NCI-H510A (cell line): ENCODE results near the gene OR2G2.

ENCODE experiments used
- DNase-seq: peaks from one replicate; lab custom pipeline; 2025; lab: John Stamatoyannopoulos, UW

The OR2G2 gene

GRCh38 chr1:247588060-247588459, at the start of gene OR2G2:
TSS of gene OR2G2 (plus strand) at chr1:247588360. CDS start at chr1:247588360, 0 bp downstream.
- no peak for DNase-seq

- no peak for DNase-seq
Observed at GRCh38 chr1:247538561-247538960, 49.6 kb upstream of the OR2G2 start.

DNA sequence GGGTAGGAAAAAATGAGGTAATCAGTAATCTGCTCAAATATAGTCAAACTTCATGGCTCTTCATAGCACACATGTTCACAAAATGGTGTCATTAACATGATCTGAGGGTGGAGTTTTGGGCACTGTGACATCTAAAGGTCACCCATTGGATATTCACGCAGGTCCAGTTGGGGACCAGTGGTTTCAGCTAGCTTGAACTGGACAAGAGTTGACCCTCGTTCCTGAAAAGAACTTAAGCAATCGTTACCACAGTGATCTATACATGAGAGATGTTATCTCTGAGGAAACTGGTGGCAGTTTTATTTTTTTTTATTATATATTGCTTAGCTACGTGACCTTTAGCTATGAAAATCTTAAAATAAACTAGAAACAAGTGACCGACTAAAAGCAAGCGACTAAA, 48.9 kb upstream of the OR2G2 start:
- no peak for DNase-seq

- DNase-seq: no peak
Observed at GRCh38 chr1:247540581-247540980, 47.6 kb upstream of the OR2G2 start.

GRCh38 chr1:247542811-247543210, 45.3 kb upstream of the OR2G2 start:
- DNase-seq: no peak

- no peak for DNase-seq
Observed at GRCh38 chr1:247548092-247548491, 40.1 kb upstream of the OR2G2 start.

DNA sequence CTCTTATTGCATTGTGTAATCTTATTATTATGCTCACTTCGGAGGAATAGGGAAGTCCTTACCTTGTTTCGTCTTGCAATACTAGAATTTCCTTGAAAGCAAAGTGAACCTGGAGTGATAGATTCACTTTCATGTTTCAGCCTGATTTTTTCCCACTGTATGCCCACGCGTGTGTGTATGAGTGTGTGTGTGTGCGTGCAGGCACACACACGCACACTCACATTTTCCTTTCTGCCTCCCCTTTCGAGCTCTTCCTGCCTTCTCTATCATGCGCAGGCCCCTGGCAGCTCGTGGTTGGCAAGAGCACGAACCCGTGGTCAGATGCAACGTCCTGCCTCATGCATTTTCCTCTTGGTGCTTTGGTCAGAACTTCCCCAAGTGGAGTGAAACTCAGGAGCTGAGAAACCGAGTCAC, 39.4 kb upstream of the OR2G2 start, which contains the start of gene GCSAML:
Gene GCSAML (plus strand): TSS at position 366 of the 414 bp plus-strand sequence. CDS start 58 bp downstream, outside the sequence.
- no peak for DNase-seq

DNA sequence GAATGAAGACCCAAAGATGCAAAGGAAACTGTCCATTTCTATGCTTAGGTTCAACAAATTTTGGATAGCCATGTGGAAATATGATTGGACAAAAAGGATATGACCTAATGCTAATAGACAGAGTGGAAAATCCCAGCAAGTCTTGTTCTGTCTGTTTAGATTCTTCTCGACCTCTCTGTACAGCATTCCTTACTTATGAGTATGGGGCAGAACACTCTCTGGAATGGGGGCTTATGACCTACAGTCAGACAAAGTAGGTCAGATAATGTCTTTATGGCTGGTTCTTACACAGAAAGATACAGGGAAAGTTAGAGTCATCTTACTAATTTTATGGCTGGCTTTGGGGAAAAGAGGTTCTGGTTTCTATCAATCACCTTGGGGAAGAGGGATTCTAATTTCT, 36.4 kb upstream of the OR2G2 start:
- no peak for DNase-seq

DNA sequence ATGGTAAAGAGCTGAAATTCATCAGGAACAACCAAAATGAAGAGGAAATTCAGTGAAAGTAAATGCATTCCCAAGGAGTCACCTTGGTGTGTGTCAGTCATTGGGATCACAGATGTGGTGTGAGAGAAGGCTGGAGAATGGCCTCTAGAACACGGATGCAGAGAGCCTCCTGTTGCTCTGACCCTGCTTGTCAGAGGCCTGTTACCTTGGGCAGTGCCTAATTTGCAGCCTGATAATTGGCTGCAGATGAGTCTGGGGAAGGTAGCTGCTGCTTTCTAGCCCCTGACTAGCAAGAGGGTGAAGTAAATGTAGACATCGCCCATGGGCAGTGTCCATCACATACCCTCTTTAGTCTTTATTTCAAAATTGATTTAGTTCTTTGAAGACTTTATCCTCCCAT, 35.9 kb upstream of the OR2G2 start:
- no peak for DNase-seq

DNA sequence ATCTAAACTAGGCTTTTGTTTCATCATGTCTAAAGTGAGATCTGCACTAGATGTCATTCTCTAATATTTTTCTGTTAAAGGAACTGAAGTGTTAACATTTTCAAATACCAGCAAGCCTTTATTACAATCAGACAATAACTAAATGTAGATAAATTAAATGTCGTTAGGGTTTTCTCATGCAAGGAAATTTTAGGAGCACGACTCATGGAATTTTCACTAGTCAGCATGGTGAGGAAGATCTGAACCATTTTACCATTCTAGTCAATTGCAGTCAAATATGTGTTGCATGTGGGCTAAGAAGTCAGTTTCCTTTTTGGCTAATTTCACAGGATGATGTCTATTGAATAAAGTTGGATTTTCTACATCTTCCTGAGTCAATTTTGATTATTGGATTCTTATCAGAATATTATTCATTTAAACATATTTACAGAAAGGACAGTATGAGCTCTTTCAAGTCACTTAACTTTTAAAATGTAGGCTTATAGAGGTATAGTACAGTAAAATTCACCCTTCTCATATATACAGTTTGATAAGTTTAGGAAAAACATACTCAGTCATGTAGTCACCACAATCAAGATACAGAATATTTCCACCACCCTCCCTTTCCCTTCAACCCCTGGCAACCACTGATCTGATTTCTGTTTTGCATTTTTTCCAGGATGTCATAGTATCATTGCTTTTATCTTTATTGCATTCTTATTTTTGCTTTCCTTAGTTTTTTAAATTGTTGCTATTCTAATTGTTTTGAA, 30.1 kb upstream of the OR2G2 start:
- no peak for DNase-seq

GRCh38 chr1:247561711-247562110, 26.4 kb upstream of the OR2G2 start:
- no peak for DNase-seq

DNA sequence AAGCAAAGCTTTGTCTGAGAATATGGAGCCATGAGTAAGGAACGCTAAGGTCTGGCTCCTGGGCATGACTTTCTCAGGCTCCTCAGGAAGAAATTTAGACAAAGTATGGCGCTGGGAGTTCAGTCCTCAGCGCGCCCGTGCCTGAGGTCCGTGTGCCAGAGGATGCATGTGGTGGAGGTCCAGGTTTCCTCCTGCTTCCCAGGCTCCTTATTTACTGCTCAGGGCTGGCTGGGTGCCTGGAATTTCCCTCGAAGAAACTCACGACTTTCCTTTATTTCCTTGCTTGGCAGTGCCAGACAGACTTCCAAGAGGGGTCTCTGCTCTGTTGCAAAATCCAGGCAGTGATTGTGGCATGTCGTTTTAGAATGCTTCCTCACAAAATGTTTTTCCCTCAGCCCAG, 26.0 kb upstream of the OR2G2 start:
- DNase-seq: no peak

DNA sequence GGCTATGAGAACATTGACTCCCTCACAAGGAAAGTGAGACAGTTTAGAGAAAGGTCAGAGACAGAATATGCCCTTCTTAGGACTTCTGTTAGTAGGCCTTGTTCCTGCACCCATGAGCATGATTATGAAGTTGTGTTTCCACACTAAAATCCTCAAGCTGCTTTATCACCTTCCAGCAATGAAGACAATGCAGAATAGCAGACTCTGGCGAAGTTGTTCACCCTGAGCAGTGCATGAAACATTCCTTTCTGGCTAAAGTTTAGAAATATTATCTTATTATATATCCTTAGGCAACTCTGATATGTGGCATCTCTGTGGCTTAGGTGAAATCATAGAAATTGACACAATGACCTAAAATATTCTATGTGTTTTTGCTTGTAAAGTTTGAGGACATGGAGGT, 13.9 kb upstream of the OR2G2 start:
- no peak for DNase-seq

DNA sequence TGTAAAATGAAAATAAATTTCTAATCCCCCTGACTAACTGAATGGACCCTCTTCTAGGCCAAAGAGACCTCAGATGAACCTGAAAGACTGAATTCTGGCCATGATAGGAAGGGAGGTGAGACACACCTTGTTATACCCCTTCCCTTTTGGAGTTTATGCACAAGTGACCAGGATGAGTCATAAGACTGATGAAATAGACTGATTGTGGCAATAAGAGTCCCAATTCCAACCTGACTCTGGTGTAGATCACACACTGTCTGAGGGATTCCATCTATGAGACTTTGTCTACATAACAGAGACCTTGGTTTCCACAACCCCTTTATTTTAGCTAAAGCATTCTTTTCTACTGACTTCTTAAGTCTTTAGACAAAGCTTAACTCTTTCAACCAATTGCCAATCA, 13.5 kb upstream of the OR2G2 start:
- DNase-seq: no peak

DNA sequence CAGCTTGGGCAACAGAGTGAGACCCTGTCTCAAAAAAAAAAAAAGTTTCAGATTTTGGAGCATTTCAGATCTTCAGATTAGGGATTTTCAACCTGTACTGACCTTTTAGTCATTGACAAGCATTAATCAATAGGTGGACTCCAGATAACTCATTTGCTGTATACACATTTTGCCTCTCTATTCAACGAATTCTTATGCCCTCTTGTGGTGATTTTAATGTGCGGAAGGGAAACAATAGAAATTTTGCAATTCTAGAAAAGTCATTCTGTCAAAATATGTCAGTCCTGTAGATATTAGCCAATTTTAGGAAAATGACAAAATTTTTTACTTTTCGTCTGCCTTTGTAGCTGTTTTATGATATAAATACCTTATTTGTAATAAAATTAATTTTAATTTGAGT, 11.6 kb upstream of the OR2G2 start:
- DNase-seq: no peak

- no peak for DNase-seq
Observed at GRCh38 chr1:247578946-247579460, 9.2 kb upstream of the OR2G2 start.

DNA sequence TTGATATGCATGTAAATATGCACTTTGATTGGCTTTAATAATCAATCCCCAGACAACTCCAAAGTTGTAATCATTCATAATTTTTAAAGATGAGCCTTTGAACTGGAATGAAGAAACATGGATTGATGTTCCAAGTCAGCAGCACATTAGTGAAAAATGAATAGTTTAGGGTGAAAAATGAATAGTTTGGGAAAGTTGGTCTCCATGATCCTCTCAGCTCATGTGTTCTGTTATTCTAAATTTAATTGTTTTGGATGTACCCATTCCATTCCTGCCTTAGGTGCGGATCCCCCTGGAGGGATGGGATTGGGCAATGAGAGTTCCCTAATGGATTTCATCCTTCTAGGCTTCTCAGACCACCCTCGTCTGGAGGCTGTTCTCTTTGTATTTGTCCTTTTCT, 17.1 kb downstream of the OR2G2 start, which contains the start of gene OR2G3:
Gene OR2G3 (plus strand): TSS at position 301 of the 400 bp plus-strand sequence. CDS start 0 bp downstream, at position 301.
- no peak for DNase-seq

GRCh38 chr1:247613405-247613804, 25.2 kb downstream of the OR2G2 start:
- DNase-seq: no peak

DNA sequence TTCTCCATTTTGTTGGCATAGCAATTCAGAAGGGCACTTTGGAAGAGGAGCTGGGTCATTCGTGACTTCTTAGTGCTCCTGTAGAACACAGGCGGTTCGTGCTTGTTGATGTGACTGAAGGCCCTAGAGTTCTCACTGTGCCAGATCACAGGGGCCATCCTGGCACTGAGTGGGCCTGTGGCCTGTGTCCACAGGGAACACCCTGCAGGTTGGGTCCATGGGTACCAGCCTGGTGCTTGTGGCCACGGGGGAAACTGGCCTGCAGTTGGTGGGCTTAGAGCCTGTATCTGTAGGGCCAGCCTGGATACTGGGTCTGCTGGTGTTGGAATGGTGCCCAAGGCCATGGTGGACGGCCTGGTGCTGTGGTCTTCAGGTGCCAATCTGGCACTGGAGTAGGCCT, 26.5 kb downstream of the OR2G2 start:
- DNase-seq: no peak

DNA sequence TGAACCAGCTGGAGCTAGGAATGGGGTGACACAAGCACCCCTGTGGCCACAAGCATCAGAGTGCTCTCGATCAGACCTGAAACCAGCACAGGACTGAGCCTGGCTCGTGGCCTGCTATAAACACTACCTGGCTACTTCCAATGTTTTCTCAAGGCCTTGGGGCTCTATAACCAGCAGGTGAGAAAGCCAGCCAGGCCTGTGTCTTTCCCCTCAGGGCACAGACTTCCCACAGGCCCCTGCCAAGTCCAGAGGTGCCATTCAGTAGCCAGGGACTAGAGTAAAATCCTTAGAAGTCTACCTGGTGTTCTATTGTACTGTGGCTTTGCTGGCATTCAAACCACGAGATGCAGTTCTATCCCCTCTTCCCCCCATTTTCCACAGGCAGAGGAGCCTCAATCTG, 39.8 kb downstream of the OR2G2 start:
- no peak for DNase-seq

- DNase-seq: no peak
Observed at GRCh38 chr1:247638011-247638410, 49.9 kb downstream of the OR2G2 start.

DNA sequence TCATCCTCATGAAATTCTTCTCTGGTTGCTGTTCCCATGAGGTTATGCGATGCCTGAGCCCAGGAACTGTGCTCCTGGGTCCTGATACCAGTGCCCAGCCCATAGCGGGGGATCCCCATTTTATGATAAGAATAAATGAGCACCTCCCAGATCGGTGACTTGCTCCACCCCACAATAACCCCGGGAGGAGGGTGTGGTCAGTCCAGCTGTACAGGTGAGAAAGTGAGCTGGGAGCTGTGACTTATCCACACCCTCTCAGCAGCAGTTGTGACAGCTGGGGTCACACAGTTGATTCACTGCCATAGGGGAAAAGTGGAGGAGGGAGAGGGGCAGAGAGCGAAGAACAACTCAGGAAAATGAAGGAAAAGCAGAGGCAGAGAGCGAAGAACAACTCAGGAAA, 50.6 kb downstream of the OR2G2 start:
- DNase-seq: no peak
